Fibroblast of the aortic adventitia (primary cell): ENCODE measurements around the gene LAMA3. TPM values are rescaled to one million over a fixed set of nuclear protein-coding genes. Genes with fewer than 3 reads are reported as not detected.
A peak's percentile ranks its signal among the peaks of the same experiment; 100 is the strongest.

Experiments used
- DNase-seq: peaks from one replicate; pipeline ENCODE4 v3.0.0-alpha.2; 2010; ENCODE audit warnings: low read depth
- H3K4me3 ChIP-seq: 2 replicates; pipeline ENCODE4 v1.5.1; 2011; ENCODE audit warnings: low read depth, mild to moderate bottlenecking, control low read depth, low read length, moderate library complexity
- CTCF ChIP-seq: IDR thresholded peaks from 2 replicates; pipeline ENCODE4 v1.5.1; 2011; ENCODE audit warnings: mild to moderate bottlenecking, low read length, control low read depth, inconsistent platforms; ENCODE audit not compliant: insufficient read depth
- total RNA-seq: library from RNA; depleted of rRNA; stranded (reverse); fragments of >200 nt; gene quantifications from 2 replicates; pipeline ENCODE4 v1.2.3, GENCODE V29; 2012; ENCODE audit warnings: low replicate concordance

LAMA3 gene
- total RNA-seq, 1 donor = 15.7 TPM

- TF ChIP-seq CTCF = no peak
- DNase-seq = no peak
Measured at GRCh38 chr18:23758281-23758680, 69.0 kb downstream of the LAMA3 start.

GRCh38 chr18:23761941-23762340, 72.7 kb downstream of the LAMA3 start:
- DNase-seq = no peak
- TF ChIP-seq CTCF = no peak
- H3K4me3 ChIP-seq = no peak overlapping the region

More at GRCh38 chr18:23758281-23758680, 69.0 kb downstream of the LAMA3 start:
- no peak overlapping the region for H3K4me3 ChIP-seq

- no peak for TF ChIP-seq CTCF
- no peak for DNase-seq
- no peak overlapping the region for H3K4me3 ChIP-seq
Measured at GRCh38 chr18:23763343-23763742, 74.1 kb downstream of the LAMA3 start.

- peak; percentile 2 for DNase-seq
- no peak for TF ChIP-seq CTCF
- H3K4me3 ChIP-seq = no peak overlapping the region
Measured at GRCh38 chr18:23765931-23766330, 76.7 kb downstream of the LAMA3 start.

GRCh38 chr18:23772327-23773024, 83.2 kb downstream of the LAMA3 start:
- DNase-seq = no peak
- no peak for TF ChIP-seq CTCF
- no peak overlapping the region for H3K4me3 ChIP-seq

GRCh38 chr18:23776306-23776705, 87.1 kb downstream of the LAMA3 start:
- TF ChIP-seq CTCF = no peak
- no peak overlapping the region for H3K4me3 ChIP-seq
- no peak for DNase-seq

GRCh38 chr18:23778828-23779227, 89.6 kb downstream of the LAMA3 start:
- TF ChIP-seq CTCF = no peak
- no peak for DNase-seq
- no peak overlapping the region for H3K4me3 ChIP-seq
